CD4-positive, alpha-beta T cell treated with Interferon gamma for 1 hour (primary cell): ENCODE data around the gene LRP2.
"Not testable (repeated sequence)": the region's sequence is repeated elsewhere in the genome, so short reads cannot be mapped to it uniquely, and the experiment has no call there.

Source experiments
- DNase-seq: peaks from one replicate; pipeline ENCODE4 v3.0.0-alpha.2; 2020

LRP2 gene

DNA sequence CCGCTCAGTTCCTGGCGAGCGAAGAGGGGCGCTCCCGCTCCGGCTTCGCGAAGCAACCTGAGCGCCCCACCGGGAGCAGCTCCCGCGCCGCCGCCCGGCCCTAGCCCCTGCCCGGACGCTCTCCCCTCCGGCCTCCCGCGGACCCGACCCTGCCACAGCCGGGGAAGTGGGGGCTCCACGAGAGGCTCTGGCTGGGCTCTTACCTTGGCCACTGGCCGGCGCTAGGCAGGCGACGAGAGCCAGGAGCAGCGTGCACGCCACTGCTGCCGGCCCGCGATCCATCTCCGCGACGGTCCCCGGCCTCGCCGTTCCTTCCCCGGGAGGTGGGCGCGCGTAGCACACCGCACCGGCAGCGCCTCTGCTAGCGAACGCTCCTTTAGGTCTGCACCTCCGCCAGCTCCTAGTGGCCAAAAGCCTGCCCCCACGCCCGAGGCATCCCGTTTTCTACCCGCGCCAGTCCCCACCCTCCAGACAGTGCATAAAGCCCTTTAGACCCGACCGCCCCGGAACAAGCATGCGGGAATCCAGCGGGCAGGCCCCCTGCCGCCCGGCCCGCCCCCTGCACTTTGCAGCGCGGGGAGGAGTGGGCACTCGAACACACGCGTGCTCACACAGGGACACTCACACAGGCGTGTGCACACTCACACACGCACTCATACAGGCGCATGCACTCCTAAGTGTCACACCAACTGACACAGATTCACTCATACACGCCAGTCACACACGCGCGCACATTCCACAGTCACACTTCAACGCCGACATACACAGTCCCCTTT is at the start of gene LRP2:
Gene LRP2, minus strand, starts transcription at position 417 of the 776 bp plus-strand sequence. Its CDS starts 135 bp downstream, at position 282.
- DNase-seq: no peak

DNA sequence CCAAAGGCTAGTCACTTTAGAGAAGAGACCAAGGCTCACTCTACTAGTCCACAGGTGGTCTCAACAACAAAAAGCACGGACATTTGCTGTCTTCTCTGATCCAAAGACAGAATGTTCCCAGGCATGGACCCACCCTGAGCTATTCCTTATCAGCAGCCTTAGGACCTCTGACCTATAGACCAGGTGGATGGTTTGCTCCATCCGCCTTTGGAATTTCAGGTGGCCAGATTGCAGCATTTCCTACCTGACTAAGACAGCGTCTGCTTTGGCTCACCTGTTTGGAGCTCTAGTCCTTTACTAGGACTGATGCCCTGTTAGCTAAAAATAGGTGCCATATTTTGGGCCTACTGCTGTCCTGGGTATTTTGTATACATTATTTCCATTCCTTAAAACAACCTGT is 44.6 kb upstream of the LRP2 start:
- DNase-seq: no peak

DNA sequence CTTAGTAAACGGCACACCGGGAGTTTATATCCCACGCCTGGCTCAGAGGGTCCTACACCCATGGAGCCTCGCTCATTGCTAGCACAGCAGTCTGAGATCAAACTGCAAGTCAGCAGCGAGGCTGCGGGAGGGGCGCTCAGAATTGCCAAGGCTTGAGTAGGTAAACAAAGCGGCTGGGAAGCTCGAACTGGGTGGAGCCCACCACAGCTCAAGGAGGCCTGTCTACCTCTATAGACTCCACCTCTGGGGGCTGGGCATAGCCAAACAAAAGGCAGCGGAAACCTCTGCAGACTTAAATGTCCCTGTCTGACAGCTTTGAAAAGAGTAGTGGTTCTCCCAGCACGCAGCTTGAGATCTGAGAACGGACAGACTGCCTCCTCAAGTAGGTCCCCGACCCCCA is 37.2 kb upstream of the LRP2 start:
- DNase-seq: not testable (repeated sequence)

DNA sequence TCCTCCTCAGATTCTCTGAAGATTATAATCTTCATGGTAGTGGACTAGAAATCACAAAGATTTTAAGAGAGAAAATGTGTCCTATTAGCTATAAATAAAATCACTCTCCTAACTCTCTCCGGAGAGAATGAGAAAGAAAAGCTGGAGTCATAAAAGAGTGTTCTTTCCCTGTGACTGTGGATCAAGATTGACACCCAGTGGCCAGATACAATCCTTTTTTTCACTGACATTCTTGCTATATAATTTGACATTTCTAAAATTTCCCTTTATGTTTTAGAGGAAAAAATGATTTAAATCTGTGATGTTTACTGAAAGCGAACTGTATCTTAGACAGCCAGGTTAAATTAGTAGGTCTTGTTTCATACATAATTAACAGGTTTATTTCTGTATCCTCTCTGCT is 35.4 kb upstream of the LRP2 start:
- no peak for DNase-seq

DNA sequence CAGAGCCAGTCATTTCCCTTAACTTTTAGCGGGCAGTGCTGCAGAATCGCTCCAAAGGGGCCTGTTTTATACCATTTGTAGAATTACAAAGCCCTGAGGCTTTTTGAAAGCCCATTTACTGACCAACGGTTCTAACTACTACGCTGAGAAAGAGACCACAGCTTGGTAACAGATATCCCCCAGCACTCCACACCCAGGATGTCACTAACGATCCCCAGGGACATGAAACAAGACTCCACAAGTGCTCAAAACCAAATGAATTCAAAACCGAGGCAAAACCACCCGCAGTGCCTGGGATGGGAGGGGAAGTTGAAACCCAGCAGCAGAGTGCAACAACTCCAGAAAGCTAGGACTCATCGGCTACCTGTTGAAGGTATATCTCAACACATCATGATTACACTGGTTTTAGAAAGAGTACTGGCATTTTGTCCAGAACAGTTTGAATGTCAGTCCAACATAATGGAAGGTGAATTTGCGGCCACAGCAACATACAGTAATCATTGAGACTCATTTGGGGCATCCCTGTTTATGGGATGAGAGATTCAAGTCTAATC is 33.6 kb upstream of the LRP2 start:
- no peak for DNase-seq

DNA sequence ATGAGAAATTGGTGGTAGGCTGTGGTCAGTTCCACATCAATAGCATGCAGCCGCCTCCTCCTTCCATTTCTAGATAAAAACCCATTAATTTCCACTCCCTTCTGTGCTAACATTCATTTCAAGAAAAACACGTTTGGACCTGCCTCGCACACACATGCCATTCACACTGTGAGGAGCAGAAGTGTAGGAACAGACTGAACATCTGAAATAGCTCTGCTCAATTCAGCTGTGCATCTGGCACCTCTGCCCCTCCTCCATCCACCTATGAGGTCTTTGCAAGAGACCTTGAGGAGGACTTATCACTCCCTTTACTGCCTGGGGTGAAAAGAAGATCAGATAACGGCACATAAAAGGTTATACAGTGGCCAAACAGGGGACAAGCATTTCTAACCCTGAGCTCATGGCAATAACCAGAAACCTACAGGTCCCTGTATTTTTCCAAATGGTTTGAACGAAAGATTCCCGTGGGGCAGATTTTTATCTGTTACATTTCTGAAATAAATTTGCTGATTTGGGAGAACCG is 30.8 kb upstream of the LRP2 start:
- no peak for DNase-seq

DNA sequence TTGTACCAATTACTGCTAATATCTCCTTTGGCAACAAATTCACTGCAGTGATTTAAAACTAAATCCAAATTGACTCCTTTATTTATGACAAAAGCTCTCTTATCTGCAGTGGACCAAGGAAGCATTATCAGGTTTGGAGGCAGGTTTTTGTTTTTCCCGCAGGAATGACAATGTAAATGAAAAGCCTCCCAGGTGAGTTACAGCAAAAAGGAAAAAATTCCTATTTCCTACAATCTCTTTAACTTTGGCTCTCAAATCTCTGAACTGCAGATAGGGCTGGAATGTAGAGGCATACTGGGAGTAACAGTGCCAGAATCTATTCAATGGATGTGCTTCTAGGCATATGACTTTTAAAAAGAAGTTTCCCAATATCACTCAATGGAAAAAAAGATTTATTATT is 28.9 kb upstream of the LRP2 start:
- no peak for DNase-seq

DNA sequence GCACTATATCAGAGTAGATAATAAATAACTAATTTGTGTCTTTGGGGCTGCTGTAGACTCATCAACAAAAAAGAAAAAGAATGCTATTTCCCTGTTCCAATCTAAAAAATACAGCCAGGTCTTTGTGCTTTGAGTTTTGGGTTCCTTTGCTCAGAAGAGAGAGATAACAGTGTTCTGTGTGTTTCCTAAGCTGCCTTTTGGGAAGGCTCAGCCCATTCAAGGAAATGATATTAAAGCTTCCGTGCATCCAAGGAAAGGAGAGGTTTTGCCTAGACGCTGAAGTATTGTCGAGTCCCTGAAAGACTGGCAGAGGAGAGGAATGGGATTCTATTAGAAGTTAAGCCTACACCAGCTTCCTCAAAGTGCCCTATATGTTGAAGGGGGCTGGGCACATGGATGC is 25.8 kb upstream of the LRP2 start:
- no peak for DNase-seq

DNA sequence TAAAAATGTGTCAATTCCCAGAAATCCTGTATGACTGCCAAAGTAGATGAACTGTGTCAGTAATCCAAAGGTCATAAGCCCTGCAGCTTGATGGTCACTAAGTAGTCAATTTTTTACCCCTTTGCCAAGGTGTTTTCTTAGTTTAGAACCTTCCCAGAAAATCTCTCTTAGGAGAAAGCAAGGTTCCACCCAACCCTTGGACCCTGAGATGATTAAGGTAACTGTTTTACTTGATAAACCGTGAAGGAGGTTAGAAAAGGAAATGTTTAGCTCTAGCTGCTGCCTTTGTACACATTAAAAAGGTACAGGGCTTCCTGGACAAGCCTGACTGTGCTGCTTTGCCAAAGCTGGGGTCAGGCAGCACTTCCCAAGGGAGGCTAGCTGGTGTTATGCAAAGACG is 24.4 kb upstream of the LRP2 start:
- no peak for DNase-seq

DNA sequence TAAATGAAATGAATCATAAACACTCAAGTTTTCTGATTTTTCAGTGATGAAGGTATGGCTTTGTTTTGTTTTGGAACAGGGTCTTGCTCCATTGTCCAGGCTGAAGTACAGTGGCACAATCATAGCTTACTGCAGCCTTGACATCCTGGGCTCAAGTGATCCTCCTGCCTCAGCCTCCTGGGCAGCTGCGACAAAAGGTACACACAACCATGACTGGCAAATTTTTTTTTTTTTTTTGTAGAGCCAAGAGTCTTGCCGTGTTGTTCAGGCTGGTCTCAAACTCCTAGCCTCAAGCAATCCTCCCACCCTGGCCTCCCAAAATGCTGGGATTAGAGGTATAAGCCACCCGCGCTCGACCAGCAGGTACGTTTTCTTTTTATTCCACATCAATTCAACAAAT is 22.5 kb upstream of the LRP2 start:
- no peak for DNase-seq

DNA sequence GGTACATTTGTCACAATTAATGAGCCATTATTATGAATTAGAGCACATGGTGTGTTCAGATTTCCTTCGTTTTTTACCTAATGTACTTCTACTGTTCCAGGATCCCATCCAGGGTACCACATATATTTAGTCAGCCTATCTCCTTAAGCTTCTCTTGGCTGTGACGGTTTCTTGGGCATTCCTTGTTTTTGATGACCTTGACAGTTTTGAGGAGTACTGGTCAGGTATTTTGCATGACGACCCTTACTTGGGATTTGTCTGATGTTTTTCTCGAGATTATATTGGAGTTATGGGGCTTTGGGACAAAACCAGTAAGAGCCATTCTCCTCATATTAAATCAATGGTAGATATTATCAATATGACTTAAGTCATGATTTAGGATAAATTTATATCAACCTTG is 10.2 kb upstream of the LRP2 start:
- no peak for DNase-seq

DNA sequence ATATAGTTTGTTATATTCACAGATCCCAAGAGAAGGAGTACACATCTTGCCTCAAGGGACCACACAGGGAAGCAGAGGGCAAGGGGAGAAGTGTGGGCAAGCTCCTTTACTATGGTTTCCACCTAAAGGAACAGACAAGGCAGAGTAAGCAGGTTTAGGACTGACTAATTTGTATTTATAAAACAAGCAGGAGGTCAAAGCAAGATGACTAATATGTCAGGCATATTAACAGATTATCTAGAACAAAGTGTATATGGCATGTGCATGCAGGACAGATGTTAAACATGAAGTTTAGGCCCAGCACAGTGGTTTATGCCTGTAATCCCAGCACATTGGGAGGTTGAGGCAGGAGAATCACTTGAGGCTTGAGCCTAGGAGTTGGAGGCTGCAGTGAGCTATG is 3.7 kb upstream of the LRP2 start:
- DNase-seq: no peak

DNA sequence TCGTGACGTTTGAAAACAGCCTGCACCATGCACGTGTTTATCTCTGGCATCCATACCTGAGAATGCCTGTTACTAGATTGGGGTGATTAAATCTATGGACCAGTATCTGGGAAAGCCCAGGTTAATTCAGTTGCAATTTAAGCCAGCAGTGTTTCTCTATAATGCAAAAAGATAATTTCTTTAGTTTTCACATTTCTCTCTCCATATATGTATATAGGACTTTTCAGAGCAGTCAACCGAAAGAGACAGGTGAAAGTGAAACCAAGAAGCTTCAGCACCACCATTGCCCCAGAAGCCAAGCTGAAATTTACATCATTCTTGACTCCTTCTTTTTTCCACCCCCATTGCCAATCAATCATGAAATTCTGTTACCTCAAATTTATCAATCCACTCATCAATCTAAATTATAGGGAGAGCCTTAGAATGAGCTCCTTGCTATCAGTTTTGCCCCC is 2.7 kb upstream of the LRP2 start:
- DNase-seq: no peak

DNA sequence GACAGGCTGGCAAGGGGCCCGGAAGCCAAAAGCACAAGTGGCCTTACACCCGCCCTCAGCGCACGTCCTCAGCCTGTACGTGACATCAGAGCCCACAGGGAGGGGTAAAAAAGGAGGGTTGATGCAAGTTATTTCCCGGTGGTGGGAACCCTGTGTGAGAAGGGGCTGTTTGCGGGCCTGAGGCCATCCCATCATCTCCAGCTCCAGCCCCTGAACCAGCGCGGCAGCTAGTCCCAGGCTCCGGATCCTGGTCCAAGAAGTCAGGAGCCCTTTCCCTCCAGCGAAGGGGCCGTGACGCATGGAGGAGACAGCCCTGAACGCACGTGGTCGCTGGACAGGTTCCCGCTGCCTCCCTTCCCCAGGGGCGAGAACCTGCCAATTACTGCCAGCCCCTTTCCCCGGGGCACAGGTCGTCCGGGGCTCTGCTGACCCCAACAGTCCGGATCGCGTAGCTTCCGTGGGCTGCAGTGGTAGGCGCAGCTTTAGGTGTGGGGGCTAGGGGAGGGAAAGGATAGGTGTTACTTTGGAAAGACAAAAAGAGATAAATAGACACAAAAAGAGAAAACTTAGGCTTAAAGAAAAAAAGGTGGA is 1.3 kb upstream of the LRP2 start:
- DNase-seq: peak; percentile 6

DNA sequence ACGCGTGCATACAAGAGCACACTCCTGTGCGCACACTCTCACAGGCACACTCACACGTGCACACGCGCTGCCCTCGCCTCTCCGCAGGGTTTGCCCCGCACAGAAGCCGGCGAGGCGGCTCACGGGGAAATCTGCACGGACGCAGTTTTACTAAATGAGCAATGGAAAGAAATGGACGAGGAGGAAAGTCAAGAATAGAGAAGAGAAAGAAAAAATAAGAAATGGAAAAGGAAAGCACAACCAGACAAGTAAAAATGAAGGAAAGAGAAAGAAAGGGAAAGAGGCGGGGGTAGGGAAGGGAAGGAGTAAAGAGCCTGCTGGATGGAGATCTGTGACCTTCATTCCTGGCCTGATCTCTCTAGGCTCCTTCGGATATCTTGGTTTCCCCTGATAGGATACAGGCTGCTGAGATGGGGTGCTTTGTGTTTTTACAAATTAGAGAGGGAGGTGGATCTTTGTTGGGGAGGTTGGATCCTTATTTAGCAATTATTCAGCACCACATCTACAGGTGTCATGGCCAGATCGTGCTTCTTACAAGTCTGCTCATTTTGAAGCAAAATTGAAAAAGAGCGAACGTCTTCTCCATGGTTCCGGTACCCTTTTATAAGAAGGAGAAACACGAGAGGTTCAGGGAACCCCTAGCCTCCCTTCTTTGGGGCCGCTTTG is 693 bp upstream of the LRP2 start:
- DNase-seq: no peak

DNA sequence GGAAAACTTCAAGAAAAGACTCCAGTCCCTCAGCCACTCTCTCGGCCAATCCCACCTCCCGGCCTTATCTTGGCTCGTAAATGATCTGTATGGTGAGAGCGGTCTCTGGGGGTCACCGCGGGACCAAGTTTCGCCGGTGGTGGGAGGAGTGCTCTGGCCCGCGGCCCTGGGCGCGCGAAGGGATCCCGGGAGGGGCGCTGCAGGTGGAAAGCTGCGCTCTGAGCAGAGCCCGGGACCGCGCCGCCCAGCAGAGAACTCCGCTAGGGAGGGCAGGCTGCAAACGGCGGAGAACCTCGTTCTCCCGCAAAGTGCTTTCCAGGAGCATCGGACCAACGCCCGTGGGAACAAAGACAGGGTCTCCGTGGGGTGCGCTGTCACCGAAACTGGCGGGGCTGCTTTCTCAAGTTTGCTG is 622 bp downstream of the LRP2 start:
- no peak for DNase-seq

DNA sequence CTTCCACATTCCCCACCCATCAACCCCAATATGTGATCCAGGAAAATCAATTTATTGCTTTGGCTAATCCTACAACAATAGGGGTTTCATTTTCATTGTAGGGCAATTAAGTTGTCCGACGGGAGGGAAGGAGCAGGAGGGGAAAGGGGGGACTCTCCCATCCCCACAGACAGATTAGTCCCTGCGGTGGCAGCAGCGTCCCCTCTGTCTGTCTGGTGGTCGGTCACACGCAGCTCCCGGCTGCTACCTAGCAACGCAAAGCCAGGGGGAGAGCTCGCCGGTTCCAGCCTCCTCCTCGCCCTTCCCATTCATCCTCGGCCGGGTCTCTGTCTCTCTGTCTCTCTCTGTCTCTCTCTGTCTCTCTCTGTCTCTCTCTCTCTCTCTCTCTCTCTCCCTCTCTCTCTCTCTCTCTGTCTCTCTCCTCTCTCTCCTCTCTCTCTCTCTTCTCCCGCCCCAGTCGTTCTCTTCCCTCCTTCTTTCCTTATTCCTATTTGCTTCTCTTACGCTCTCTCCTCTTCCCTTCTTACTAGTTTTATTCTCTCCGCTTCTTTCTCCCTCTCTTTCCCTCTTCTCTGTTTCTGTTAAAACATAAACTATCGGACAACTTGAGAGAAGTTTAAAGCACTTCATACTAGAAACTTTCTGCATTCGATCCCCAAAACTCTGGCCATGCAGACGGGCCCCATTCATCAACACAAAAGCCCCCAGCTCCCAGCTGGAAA is 1.2 kb downstream of the LRP2 start:
- DNase-seq: no peak

DNA sequence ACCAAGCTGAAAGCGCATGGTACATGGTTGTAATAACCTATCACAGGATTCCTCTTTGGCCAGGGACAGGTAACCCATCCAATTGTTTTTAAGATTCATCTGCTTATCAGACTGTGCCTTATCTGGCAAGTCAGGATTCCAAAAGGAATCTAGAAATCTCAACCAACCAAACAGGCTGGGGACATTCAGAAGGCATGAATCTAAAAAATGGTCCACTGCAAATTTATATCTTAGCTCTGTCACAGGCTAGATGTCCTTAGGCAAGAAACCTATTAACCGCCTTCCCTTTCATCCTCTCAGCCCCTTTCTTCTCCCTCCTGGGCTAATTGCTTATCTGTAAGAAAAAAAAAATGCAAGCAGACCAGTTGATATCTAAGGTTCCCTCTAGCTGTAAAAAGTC is 4.3 kb downstream of the LRP2 start:
- DNase-seq: no peak

DNA sequence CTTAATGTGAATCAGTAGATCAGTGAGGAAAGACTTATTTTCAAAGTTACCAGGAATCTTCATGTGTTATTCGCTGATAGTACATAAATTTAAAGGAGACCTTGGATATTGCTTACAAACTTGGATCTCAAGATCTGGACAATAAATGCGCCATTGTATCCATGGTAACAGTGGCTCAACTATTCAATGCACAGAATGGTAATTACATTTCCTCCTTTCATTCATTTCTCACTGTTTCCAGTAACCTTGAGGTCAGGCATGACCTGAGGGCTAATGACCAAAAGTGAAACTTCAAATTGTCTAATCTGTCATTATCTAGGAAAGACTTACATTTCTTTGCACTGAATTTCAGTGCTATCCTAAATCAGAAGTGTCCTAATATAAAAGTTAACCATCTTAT is 8.1 kb downstream of the LRP2 start:
- no peak for DNase-seq

DNA sequence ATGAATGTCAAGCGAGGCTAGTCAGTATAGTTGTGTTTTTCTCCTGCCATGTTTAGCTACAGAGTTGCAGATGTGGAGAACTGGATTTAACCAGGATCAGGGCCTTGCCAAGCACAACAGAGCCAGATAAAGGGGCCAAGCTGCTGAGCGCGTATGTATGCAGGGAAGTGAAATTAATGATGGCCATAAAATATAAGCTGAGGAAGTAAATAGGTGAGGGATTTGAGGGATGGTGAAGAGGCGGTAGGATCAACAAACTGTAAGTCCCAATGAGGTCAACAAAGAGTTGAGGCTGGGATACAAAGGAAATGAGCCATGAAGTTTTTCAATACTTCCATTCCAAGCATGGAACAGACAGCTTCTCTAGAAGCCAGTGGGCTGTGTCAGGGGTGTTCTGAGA is 10.6 kb downstream of the LRP2 start:
- no peak for DNase-seq

DNA sequence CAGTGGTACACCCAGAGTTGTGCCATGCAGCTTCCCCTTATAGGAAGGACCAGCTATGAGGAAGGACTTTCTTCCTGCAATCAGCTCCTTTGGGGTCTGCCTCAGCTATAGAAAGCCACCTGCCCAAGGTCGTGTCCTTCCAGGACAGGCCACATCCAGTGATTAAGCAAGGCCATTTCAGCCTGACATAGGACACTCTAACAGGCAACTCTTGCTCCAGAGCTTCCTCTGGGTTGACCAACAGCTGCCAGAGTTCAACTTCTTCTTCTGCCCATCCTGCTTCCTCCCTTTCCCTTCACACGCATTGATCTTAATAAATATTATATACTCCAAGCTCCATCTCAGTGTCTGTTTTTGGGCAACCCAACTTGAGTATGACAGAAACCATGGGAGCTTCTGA is 12.8 kb downstream of the LRP2 start:
- DNase-seq: no peak

DNA sequence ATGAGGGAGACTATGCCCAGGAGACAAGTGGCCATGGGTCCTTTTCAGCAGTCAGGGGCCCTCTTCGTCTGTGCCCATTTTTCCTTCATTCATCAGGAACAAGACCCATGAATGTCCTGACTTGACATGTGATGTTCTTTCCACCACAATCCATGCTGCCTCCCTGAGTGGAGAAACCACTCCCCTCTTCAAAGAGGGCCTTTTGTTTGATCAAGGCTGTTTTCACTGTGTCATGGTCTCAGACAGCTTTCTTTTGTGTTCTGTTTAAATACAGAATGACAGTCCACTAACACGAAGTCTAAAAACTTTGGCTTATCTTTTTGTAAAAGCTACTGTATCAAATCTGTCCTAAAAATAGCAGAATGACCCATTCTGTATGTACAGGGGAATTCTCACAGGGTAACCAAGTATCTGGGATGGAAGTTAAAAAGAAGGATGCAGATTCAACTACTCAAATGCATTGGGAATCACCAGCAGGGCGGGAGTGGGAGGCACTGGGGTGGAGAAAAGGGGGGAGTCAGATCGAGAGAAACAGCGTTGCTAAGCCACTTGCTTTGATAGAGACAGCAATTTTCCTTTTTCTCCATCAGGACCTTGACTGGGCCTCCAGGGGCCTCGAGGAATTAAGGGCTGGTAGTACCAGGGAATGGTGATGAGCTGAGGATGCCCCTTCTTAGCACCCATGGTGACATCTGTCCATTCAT is 13.9 kb downstream of the LRP2 start:
- no peak for DNase-seq
